Measurements from ENCODE around the gene C6. TPM values are rescaled to one million over a fixed set of nuclear protein-coding genes. Genes with fewer than 3 reads are reported as not detected.

The C6 gene
- total RNA-seq (2022) = not detected in 2 replicates
- Bru-seq, nascent RNA = percentile 3 among the genes with signal in this experiment
- percentile 2 among the genes with signal in this experiment for BruChase-seq, experiment 1, labeled RNA remaining after a 2-hour chase
- percentile 2 among the genes with signal in this experiment for BruChase-seq, experiment 2, labeled RNA remaining after a 6-hour chase
- long read RNA-seq = 0 reads

DNA sequence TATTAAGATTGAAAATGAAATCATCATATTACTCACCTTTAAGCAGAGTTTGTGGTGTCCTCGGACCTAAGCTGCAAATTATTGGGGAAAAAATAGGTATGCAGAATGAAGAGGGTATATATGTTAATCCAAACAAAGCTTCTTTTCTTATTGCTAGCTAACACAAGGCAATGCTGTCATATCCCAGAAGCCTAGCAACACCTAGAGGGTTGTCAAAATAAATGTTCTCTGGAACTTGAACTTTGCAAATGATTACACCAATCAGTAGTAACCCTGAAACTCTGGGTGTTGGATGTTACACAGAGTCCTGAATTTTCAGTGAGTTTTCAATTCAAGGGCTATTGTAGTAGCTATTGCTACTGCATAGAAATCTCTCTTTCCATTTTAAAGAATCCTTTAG is at the start of gene C6:
Gene C6, minus strand, starts transcription at position 193 of the 400 bp plus-strand sequence. CDS start 10,302 bp downstream, outside the sequence.
- POLR2A ChIA-PET = no interaction called here
- TF ChIP-seq, protein P1, sequence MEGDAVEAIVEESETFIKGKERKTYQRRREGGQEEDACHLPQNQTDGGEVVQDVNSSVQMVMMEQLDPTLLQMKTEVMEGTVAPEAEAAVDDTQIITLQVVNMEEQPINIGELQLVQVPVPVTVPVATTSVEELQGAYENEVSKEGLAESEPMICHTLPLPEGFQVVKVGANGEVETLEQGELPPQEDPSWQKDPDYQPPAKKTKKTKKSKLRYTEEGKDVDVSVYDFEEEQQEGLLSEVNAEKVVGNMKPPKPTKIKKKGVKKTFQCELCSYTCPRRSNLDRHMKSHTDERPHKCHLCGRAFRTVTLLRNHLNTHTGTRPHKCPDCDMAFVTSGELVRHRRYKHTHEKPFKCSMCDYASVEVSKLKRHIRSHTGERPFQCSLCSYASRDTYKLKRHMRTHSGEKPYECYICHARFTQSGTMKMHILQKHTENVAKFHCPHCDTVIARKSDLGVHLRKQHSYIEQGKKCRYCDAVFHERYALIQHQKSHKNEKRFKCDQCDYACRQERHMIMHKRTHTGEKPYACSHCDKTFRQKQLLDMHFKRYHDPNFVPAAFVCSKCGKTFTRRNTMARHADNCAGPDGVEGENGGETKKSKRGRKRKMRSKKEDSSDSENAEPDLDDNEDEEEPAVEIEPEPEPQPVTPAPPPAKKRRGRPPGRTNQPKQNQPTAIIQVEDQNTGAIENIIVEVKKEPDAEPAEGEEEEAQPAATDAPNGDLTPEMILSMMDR (IDR thresholded peaks at IDR 0.05; ENCODE audit: insufficient read depth in 1 of 2, low read depth in 1 of 2, low read length in 1 of 2, severe bottlenecking in 1 of 2, unreplicated experiment in 1 of 2) = no peak
- Histone ChIP-seq H3K9me3 (no peaks in the 10 kb centered on the region), H3K36me3 (ENCODE audit: control insufficient read depth, insufficient read depth, low read length) (no peaks in the 10 kb centered on the region), H3K4me3 (ENCODE audit: low read depth, low read length) (no peak within 1 kb of the TSS), H3K27me3 (replicated peaks; ENCODE audit: control insufficient read depth, insufficient read depth, low read length) (no peaks in the 10 kb centered on the region), H3K4me1 (no peaks in the 10 kb centered on the region)
- no TSS peak for BruUV-seq (replicated peaks)
- intact Hi-C loops (cut with micrococcal nuclease; ENCODE audit: unreplicated experiment) = no loop called here
- peaks cover 1% of the 10 kb centered on the region for H3K9me3 Mint-ChIP-seq (ENCODE audit: unreplicated experiment)
- H3K27ac Mint-ChIP-seq (ENCODE audit: unreplicated experiment) = no peak within 1 kb of the TSS
- peaks cover under 1% of the 10 kb centered on the region for H3K27me3 Mint-ChIP-seq (ENCODE audit: insufficient read depth, unreplicated experiment)
- CTCF ChIA-PET = no interaction called here
- no peaks in the 10 kb centered on the region for H3K36me3 Mint-ChIP-seq (ENCODE audit: insufficient read depth, unreplicated experiment)
- no peaks in the 10 kb centered on the region for H3K4me1 Mint-ChIP-seq (ENCODE audit: low read depth, unreplicated experiment)
- no peak for DNase-seq
- no peak within 1 kb of the TSS for H3K4me3 Mint-ChIP-seq (ENCODE audit: unreplicated experiment)

DNA sequence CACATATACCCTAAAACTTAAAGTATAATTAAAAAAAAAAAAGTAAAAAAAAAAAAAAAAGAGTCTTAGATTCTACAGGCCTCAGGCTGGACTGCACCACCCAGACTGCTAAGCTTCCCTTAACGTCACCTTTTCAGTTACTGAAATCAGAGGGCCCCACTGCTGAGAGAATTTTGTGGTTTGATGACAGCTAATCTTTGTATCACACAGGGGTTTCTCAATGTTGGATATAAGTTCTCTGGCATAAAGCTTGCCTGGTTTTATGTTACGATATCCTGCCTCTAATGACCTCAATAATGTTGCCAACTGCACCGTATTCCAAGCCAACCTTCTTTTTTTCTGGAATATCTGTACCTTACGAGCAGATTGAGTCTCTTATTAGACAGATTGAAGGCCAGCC is 43.1 kb upstream of the C6 start:
- CTCF ChIA-PET = no interaction called here
- intact Hi-C loops (cut with micrococcal nuclease; ENCODE audit: unreplicated experiment) = no loop called here
- TF ChIP-seq, protein P1 (IDR thresholded peaks at IDR 0.05; ENCODE audit: insufficient read depth in 1 of 2, low read depth in 1 of 2, low read length in 1 of 2, severe bottlenecking in 1 of 2, unreplicated experiment in 1 of 2) = no peak

GRCh38 chr5:41253109-41253508 is 39.8 kb upstream of the C6 start:
- POLR2A ChIA-PET = no interaction called here
- no peaks in the 10 kb centered on the region for H3K36me3 Mint-ChIP-seq (ENCODE audit: insufficient read depth, unreplicated experiment)
- H3K9me3 ChIP-seq = peaks cover 8% of the 10 kb centered on the region; the same call in 1 of the 2 replicates
- no peaks in the 10 kb centered on the region for H3K4me1 ChIP-seq
- DNase-seq = no peak
- H3K4me3 ChIP-seq (ENCODE audit: low read depth, low read length) = no peak overlapping the region
- H3K4me1 Mint-ChIP-seq (ENCODE audit: low read depth, unreplicated experiment) = no peaks in the 10 kb centered on the region
- no peaks in the 10 kb centered on the region for H3K27me3 Mint-ChIP-seq (ENCODE audit: insufficient read depth, unreplicated experiment)
- no TSS peak for BruUV-seq (replicated peaks)
- no peaks in the 10 kb centered on the region for H3K36me3 ChIP-seq (ENCODE audit: control insufficient read depth, insufficient read depth, low read length)
- H3K27me3 ChIP-seq (replicated peaks; ENCODE audit: control insufficient read depth, insufficient read depth, low read length) = no peaks in the 10 kb centered on the region
- TF ChIP-seq, protein P1 (IDR thresholded peaks at IDR 0.05; ENCODE audit: insufficient read depth in 1 of 2, low read depth in 1 of 2, low read length in 1 of 2, severe bottlenecking in 1 of 2, unreplicated experiment in 1 of 2) = no peak
- no peak overlapping the region for H3K27ac Mint-ChIP-seq (ENCODE audit: unreplicated experiment)
- H3K4me3 Mint-ChIP-seq (ENCODE audit: unreplicated experiment) = no peak overlapping the region
- intact Hi-C loops (cut with micrococcal nuclease; ENCODE audit: unreplicated experiment) = no loop called here
- H3K9me3 Mint-ChIP-seq (ENCODE audit: unreplicated experiment) = peaks cover 7% of the 10 kb centered on the region
- CTCF ChIA-PET = interaction anchor here (0.7 kb wide), 1 partner anchor 640 kb away, joined by 3 read pairs; no protein-coding TSS in a partner anchor

More for the DNA sequence above, 43.1 kb upstream of the C6 start:
- H3K27me3 ChIP-seq (replicated peaks; ENCODE audit: control insufficient read depth, insufficient read depth, low read length) = no peaks in the 10 kb centered on the region
- H3K36me3 Mint-ChIP-seq (ENCODE audit: insufficient read depth, unreplicated experiment) = no peaks in the 10 kb centered on the region
- H3K36me3 ChIP-seq (ENCODE audit: control insufficient read depth, insufficient read depth, low read length) = no peaks in the 10 kb centered on the region
- H3K9me3 Mint-ChIP-seq (ENCODE audit: unreplicated experiment) = peaks cover 7% of the 10 kb centered on the region
- H3K9me3 ChIP-seq = peaks cover 8% of the 10 kb centered on the region; the same call in 1 of the 2 replicates
- BruUV-seq (replicated peaks) = no TSS peak
- no peaks in the 10 kb centered on the region for H3K4me1 ChIP-seq
- POLR2A ChIA-PET = no interaction called here
- H3K4me3 ChIP-seq (ENCODE audit: low read depth, low read length) = no peak overlapping the region
- H3K27ac Mint-ChIP-seq (ENCODE audit: unreplicated experiment) = no peak overlapping the region
- no peak for DNase-seq
- H3K4me1 Mint-ChIP-seq (ENCODE audit: low read depth, unreplicated experiment) = no peaks in the 10 kb centered on the region
- no peak overlapping the region for H3K4me3 Mint-ChIP-seq (ENCODE audit: unreplicated experiment)
- H3K27me3 Mint-ChIP-seq (ENCODE audit: insufficient read depth, unreplicated experiment) = no peaks in the 10 kb centered on the region

Measured in Caco-2 (cell line).